ENCODE measurements around the gene KLK4. TPM values are rescaled to one million over a fixed set of nuclear protein-coding genes. Genes with fewer than 3 reads are reported as not detected.

KLK4 gene
- total and polyA plus RNA-seq, 2 donors (not counting 3 experiments of a cell fraction or from before 2014, with no cell fraction given) = not detected

- Histone ChIP-seq H3K9me3 (replicated peaks; ENCODE audit: control insufficient read depth, insufficient read depth, low read length) (no peaks in the 10 kb centered on the region), H3K27me3 (ENCODE audit: control insufficient read depth in 2 of 2, insufficient read depth in 2 of 2, low read length in 2 of 2) (no peaks in the 10 kb centered on the region), H3K9me1 (replicated peaks; ENCODE audit: control insufficient read depth, extremely low read depth, insufficient read depth, low read length) (no peaks in the 10 kb centered on the region), H3K79me2 (ENCODE audit: control insufficient read depth, insufficient read depth, low read length) (no peaks in the 10 kb centered on the region), H3K4me2 (ENCODE audit: insufficient read depth, low read length) (no peak overlapping the region), H3K9ac (replicated peaks; ENCODE audit: extremely low read depth, insufficient read depth, low read length) (no peak overlapping the region), H3K4me3 (replicated peaks in 1 of 3; ENCODE audit: insufficient read depth in 1 of 3, low read depth in 1 of 3, low read length in 3 of 3) (no peak overlapping the region), H3K27ac (ENCODE audit: insufficient read depth, low read depth, low read length) (no peak overlapping the region), H3K36me3 (ENCODE audit: control insufficient read depth in 2 of 2, extremely low read depth in 1 of 2, insufficient read depth in 2 of 2, low read length in 2 of 2) (no peaks in the 10 kb centered on the region), H2AFZ (ENCODE audit: low read depth, low read length) (no peak overlapping the region), H3K4me1 (ENCODE audit: control insufficient read depth, extremely low read depth, insufficient read depth, low read length) (no peaks in the 10 kb centered on the region), H4K20me1 (replicated peaks; ENCODE audit: control insufficient read depth, extremely low read depth, insufficient read depth, low read length) (no peaks in the 10 kb centered on the region)
- TF ChIP-seq FOS (IDR thresholded peaks at IDR 0.05; ENCODE audit: borderline replicate concordance, insufficient read depth, low read length) (no peak), POLR2A (IDR thresholded peaks at IDR 0.05; ENCODE audit: low read depth, low read length) (no peak), CTCF (IDR thresholded peaks at IDR 0.05; ENCODE audit: extremely low read depth in 1 of 2, insufficient read depth in 1 of 2, low read depth in 1 of 2, low read length in 2 of 2) (no peak), GATA2 (IDR thresholded peaks at IDR 0.05; ENCODE audit: insufficient read depth, insufficient read length, low read depth, low read length) (no peak), EZH2 (IDR thresholded peaks at IDR 0.05; ENCODE audit: borderline replicate concordance, low read depth, low read length, severe bottlenecking) (no peak), MYC (IDR thresholded peaks at IDR 0.05; ENCODE audit: low read depth, low read length) (no peak), MAX (IDR thresholded peaks at IDR 0.05; ENCODE audit: insufficient read depth, insufficient read length) (no peak), POLR2AphosphoS5 (IDR thresholded peaks at IDR 0.05; ENCODE audit: insufficient read depth, low read depth, low read length) (no peak), JUN (IDR thresholded peaks at IDR 0.05; ENCODE audit: borderline replicate concordance, insufficient read depth, insufficient read length, low read depth) (no peak)
- BruUV-seq (replicated peaks) = no TSS peak
- no peak for DNase-seq (ENCODE audit: low read depth, low spot score)
- FAIRE-seq = no peak
- ChIA-PET POLR2A (no interaction called here), CTCF (interaction anchor here (0.6 to 1.6 kb wide), 2 partner anchors 23 to 25 kb away, joined by 3 to 12 read pairs; no protein-coding TSS in a partner anchor)
- intact Hi-C loops (cut with micrococcal nuclease) = no loop called here
- dilution Hi-C loops (cut with MboI; ENCODE audit: extremely low pct_ligation_motif_present, low sequenced_read_pairs) = no loop called here
These were observed 35.9 kb upstream of the KLK4 start for GRCh38 chr19:50947123-50947522.
